ENCODE measurements around the gene FAM53A.

- TF ChIP-seq SMAD3 (CRISPR knock-in tag; IDR thresholded peaks at IDR 0.05) (no peak), XRCC5 (optimal IDR thresholded peaks at IDR 0.05; ENCODE audit: low read length) (no peak), ZNF253 (CRISPR knock-in tag; IDR thresholded peaks at IDR 0.05; ENCODE audit: borderline replicate concordance) (no peak), HOXD1 (CRISPR knock-in tag; IDR thresholded peaks at IDR 0.05) (no peak), ZFP36L1 (CRISPR knock-in tag; IDR thresholded peaks at IDR 0.05) (no peak), ZNF737 (CRISPR knock-in tag; IDR thresholded peaks at IDR 0.05; ENCODE audit: borderline replicate concordance) (no peak), HCFC1 (IDR thresholded peaks at IDR 0.05; ENCODE audit: low read depth, low read length) (no peak), TAF1 (CRISPR knock-in tag; IDR thresholded peaks at IDR 0.05) (no peak), REST (IDR thresholded peaks at IDR 0.05; ENCODE audit: borderline replicate concordance in 1 of 2, low read depth in 1 of 2, low read length in 2 of 2) (no peak), E2F5 (CRISPR knock-in tag; conservative IDR thresholded peaks at IDR 0.05) (no peak), ELF4 (CRISPR knock-in tag; IDR thresholded peaks at IDR 0.05; ENCODE audit: borderline replicate concordance) (0 out of 2 replicates have a peak, but pooled peaks have one; percentile 29), CTCF (CRISPR knock-in tag; IDR thresholded peaks at IDR 0.05) (no peak), POLR2A (IDR thresholded peaks at IDR 0.05; ENCODE audit: insufficient read depth in 1 of 2, low read depth in 2 of 2, low read length in 2 of 2) (no peak), TCF12 (IDR thresholded peaks at IDR 0.05) (no peak), TCF12 (CRISPR knock-in tag; IDR thresholded peaks at IDR 0.05) (no peak)
Observed at GRCh38 chr4:1713003-1713851, 29.1 kb upstream of the FAM53A start.

Measured in HepG2 (cell line).